HepG2 (cell line): ENCODE data around the gene LSMEM2. TPM values are rescaled to one million over a fixed set of nuclear protein-coding genes. Genes with fewer than 3 reads are reported as not detected.

ENCODE experiments used
- ARID5B ChIP-seq: IDR thresholded peaks from 2 replicates; pipeline ENCODE4 v1.4.0; 2020; ENCODE audit warnings: mild to moderate bottlenecking, missing genetic modification reagents
- DRAP1 ChIP-seq: IDR thresholded peaks from 2 replicates; pipeline ENCODE4 v1.6.1; 2016; ENCODE audit warnings: missing genetic modification reagents, missing compliant biosample characterization
- HOXA3 ChIP-seq: sonication (generic); formaldehyde crosslinking; IDR thresholded peaks from 2 replicates; pipeline ENCODE4 v1.5.0; 2020; ENCODE audit warnings: missing genetic modification reagents
- KAT8 ChIP-seq: IDR thresholded peaks from 2 replicates; pipeline ENCODE4 v1.6.1; 2016; ENCODE audit warnings: missing genetic modification reagents, missing compliant biosample characterization
- MED13 ChIP-seq: sonication (generic); formaldehyde crosslinking; IDR thresholded peaks from 2 replicates; pipeline ENCODE4 v1.5.0; 2020; ENCODE audit warnings: missing genetic modification reagents
- NCOR1 ChIP-seq: fragments of 200-600 bp; sonication (generic); IDR thresholded peaks from 2 replicates; pipeline ENCODE4 v1.7.0; 2017; ENCODE audit warnings: antibody characterized with exemption, low read length, borderline replicate concordance
- NONO ChIP-seq, 2 experiments: fragments of 450-650 bp in 1 of 2; sonication (generic) in 1 of 2; formaldehyde crosslinking in 1 of 2; IDR thresholded peaks in 1 of 2; conservative IDR thresholded peaks in 1 of 2; 2 replicates each; pipeline versions ENCODE4 v1.6.1 to v1.8.0; 2017 to 2022; ENCODE audit warnings: mild to moderate bottlenecking in 1 of 2, missing genetic modification reagents in 1 of 2, moderate library complexity in 1 of 2
- POLR2A ChIP-seq, 2 experiments: IDR thresholded peaks; 2 replicates each; pipeline ENCODE4 v1.6.1; 2011; ENCODE audit warnings: low read depth in 2 of 2, low read length in 2 of 2, mild to moderate bottlenecking in 1 of 2, moderate library complexity in 1 of 2; ENCODE audit not compliant: insufficient read depth in 1 of 2
- RCOR2 ChIP-seq: IDR thresholded peaks from 2 replicates; pipeline ENCODE4 v1.6.1; 2016; ENCODE audit warnings: missing biosample characterization, missing genetic modification reagents
- REL ChIP-seq: sonication (generic); formaldehyde crosslinking; conservative IDR thresholded peaks from 2 replicates; pipeline ENCODE4 v1.8.0; 2022; ENCODE audit warnings: mild to moderate bottlenecking, missing genetic modification reagents, moderate library complexity
- SMYD3 ChIP-seq: sonication (generic); formaldehyde crosslinking; IDR thresholded peaks from 2 replicates; pipeline ENCODE4 v1.8.1; 2023; ENCODE audit warnings: mild to moderate bottlenecking, missing genetic modification reagents
- TAF1 ChIP-seq: sonication (generic); formaldehyde crosslinking; IDR thresholded peaks from 2 replicates; pipeline ENCODE4 v1.4.0; 2020; ENCODE audit warnings: missing genetic modification reagents
- ZFP36L1 ChIP-seq: sonication (generic); formaldehyde crosslinking; IDR thresholded peaks from 2 replicates; pipeline ENCODE4 v1.8.0; 2022; ENCODE audit warnings: mild to moderate bottlenecking, missing genetic modification reagents, moderate library complexity
- ZFX ChIP-seq: sonication (generic); formaldehyde crosslinking; IDR thresholded peaks from 2 replicates; pipeline ENCODE4 v1.4.0; 2020; ENCODE audit warnings: mild to moderate bottlenecking, low read depth, missing genetic modification reagents, moderate library complexity
- ZMYM2 ChIP-seq: sonication (generic); formaldehyde crosslinking; IDR thresholded peaks from 2 replicates; pipeline ENCODE4 v1.8.0; 2022; ENCODE audit warnings: mild to moderate bottlenecking, missing genetic modification reagents
- ZNF12 ChIP-seq: sonication (generic); formaldehyde crosslinking; IDR thresholded peaks from 2 replicates; pipeline ENCODE4 v1.5.0; 2020; ENCODE audit warnings: missing genetic modification reagents
- ZNF180 ChIP-seq: sonication (generic); formaldehyde crosslinking; IDR thresholded peaks from 2 replicates; pipeline ENCODE4 v1.4.0; 2020; ENCODE audit warnings: low read depth, missing genetic modification reagents, borderline replicate concordance
- ZNF264 ChIP-seq: sonication (generic); formaldehyde crosslinking; IDR thresholded peaks from 2 replicates; pipeline ENCODE4 v1.4.0; 2020; ENCODE audit warnings: missing genetic modification reagents
- ZNF570 ChIP-seq: sonication (generic); formaldehyde crosslinking; IDR thresholded peaks from 2 replicates; pipeline ENCODE4 v1.4.0; 2020; ENCODE audit warnings: mild to moderate bottlenecking, missing genetic modification reagents, borderline replicate concordance
- ZNF576 ChIP-seq: sonication (generic); formaldehyde crosslinking; IDR thresholded peaks from 2 replicates; pipeline ENCODE4 v1.4.0; 2020; ENCODE audit warnings: mild to moderate bottlenecking, missing genetic modification reagents
- polyA plus RNA-seq, 8 experiments: library from polyadenylated mRNA; depleted of rRNA in 3 of 8; stranded (reverse) in 7 of 8; unstranded in 1 of 8; fragments of >200 nt; fragmentation: Illumina TruSeq in 4 of 8; extraction: Trizol in 4 of 8; gene quantifications; 2 replicates each; pipeline versions ENCODE4 v1.2.1 to v1.2.3, GENCODE V29; 2011 to 2016; ENCODE audit warnings: low read depth in 4 of 8, missing spikeins in 1 of 8, mixed read lengths in 1 of 8; ENCODE audit not compliant: insufficient read depth in 1 of 8
- total RNA-seq, 5 experiments: library from RNA; depleted of rRNA; stranded (reverse); fragments of >200 nt; fragmentation: Illumina TruSeq; extraction: Trizol; gene quantifications; 2 replicates each; pipeline ENCODE4 v1.2.3, GENCODE V29; 2016; ENCODE audit warnings: low read depth in 1 of 5
- TF ChIP-seq, protein P1 (sequence below): sonication (generic); formaldehyde crosslinking; IDR thresholded peaks from 2 replicates; pipeline ENCODE4 v1.5.0; 2020; ENCODE audit warnings: missing genetic modification reagents

LSMEM2 gene
- total and polyA plus RNA-seq, 2 of the 13 experiments (the other 11 are each of a cell fraction or from before 2014, with no cell fraction given): 0.07 to 0.41 TPM

- TF ChIP-seq, protein P1, sequence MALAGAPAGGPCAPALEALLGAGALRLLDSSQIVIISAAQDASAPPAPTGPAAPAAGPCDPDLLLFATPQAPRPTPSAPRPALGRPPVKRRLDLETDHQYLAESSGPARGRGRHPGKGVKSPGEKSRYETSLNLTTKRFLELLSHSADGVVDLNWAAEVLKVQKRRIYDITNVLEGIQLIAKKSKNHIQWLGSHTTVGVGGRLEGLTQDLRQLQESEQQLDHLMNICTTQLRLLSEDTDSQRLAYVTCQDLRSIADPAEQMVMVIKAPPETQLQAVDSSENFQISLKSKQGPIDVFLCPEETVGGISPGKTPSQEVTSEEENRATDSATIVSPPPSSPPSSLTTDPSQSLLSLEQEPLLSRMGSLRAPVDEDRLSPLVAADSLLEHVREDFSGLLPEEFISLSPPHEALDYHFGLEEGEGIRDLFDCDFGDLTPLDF (CRISPR knock-in tag): no peak
- TF ChIP-seq TAF1 (0 out of 2 replicates have a peak, but pooled peaks have one; percentile 10), POLR2A (IDR thresholded peaks at IDR 0.05; ENCODE audit: insufficient read depth in 1 of 2, low read depth in 2 of 2, low read length in 2 of 2) (peak in 1 of 2 experiments; percentile 86; a peak in 2 of 4 replicates), MED13 (CRISPR knock-in tag) (0 out of 2 replicates have a peak, but pooled peaks have one; percentile 18), NONO (IDR thresholded peaks at IDR 0.05) (no peak), NONO (CRISPR knock-in tag; conservative IDR thresholded peaks at IDR 0.05) (no peak), ZFP36L1 (no peak), HOXA3 (CRISPR knock-in tag) (peak; percentile 49; the same call in 1 of the 2 replicates), ZFX (CRISPR knock-in tag) (peak; percentile 13; the same call in 1 of the 2 replicates), ZNF570 (CRISPR knock-in tag) (no peak), SMYD3 (CRISPR knock-in tag) (no peak), DRAP1 (CRISPR knock-in tag) (peak; percentile 56), ZNF264 (CRISPR knock-in tag) (no peak), ZNF576 (CRISPR knock-in tag) (no peak), ZNF12 (CRISPR knock-in tag) (0 out of 2 replicates have a peak, but pooled peaks have one; percentile 30), RCOR2 (peak; percentile 40; the same call in 1 of the 2 replicates), ZNF180 (CRISPR knock-in tag) (no peak), ARID5B (peak; percentile 69), KAT8 (CRISPR knock-in tag) (peak; percentile 33; the same call in 1 of the 2 replicates), ZMYM2 (no peak), REL (no peak), NCOR1 (peak; percentile 87; the same call in 1 of the 2 replicates)
Measured at GRCh38 chr3:50271314-50271936, 7.5 kb upstream of the LSMEM2 start (continued).
